ENCODE results near the gene NBR1. TPM values are rescaled to one million over a fixed set of nuclear protein-coding genes. Genes with fewer than 3 reads are reported as not detected.
"Not testable (repeated sequence)": the region's sequence is repeated elsewhere in the genome, so short reads cannot be mapped to it uniquely, and the experiment has no call there.

NBR1 gene
- total and polyA plus RNA-seq, 2 of the 4 experiments (the other 2 are of a cell fraction): 52.4 to 132 TPM

DNA sequence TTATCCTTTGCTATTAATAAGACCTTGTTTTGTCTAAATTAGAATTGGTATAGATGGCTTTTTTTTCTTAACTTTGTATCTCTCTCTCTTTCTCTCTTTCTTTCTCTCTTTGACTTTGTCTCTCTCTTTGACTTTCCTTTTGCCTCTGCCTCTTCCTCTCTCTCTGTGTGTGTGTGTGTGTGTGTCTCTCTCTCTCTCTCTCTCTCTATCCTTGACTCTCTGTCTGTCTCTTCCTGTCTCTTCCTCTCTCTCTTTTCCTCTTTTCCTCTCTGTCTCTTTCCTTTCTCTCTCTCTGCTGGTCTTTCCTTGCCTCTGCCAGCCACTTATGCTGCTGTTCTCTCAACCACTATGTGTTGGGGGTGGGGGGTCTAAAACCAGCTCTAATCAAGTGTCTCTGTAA is 5.0 kb upstream of the NBR1 start:
- H3K27me3 ChIP-seq (ENCODE audit: control insufficient read depth, insufficient read depth, low read length); ATAC-seq (ENCODE audit: low read depth); dilution Hi-C loops (cut with HindIII; ENCODE audit: low sequenced_read_pairs, unreplicated experiment); H3K9me1 ChIP-seq (ENCODE audit: insufficient read depth, low read length); H2AK9ac ChIP-seq (replicated peaks; ENCODE audit: low read depth, low read length, poor library complexity); in situ Hi-C loops (cut with MboI; ENCODE audit: low sequenced_read_pairs); H4K20me1 ChIP-seq (ENCODE audit: insufficient read depth, low read length); H2BK15ac ChIP-seq (ENCODE audit: low read depth, low read length); H3K18ac ChIP-seq (ENCODE audit: low read depth, low read length); CTCF ChIA-PET; H4K5ac ChIP-seq (ENCODE audit: low read depth, low read length); H2AK5ac ChIP-seq (ENCODE audit: low read depth, low read length); H3K36me3 ChIP-seq (ENCODE audit: control insufficient read depth, insufficient read depth, low read length); H3K4me3 ChIP-seq (ENCODE audit: insufficient read depth, low read depth, low read length); H3K9me3 ChIP-seq (ENCODE audit: control insufficient read depth, insufficient read depth, low read length); BruUV-seq (replicated peaks); H4K8ac ChIP-seq (ENCODE audit: low read depth in 2 of 2, low read length in 2 of 2); H4K91ac ChIP-seq (ENCODE audit: insufficient read depth, low read depth, low read length); H3K4ac ChIP-seq (ENCODE audit: low read depth, low read length); H3K4me1 ChIP-seq (ENCODE audit: control insufficient read depth, insufficient read depth, low read length); H2BK20ac ChIP-seq (ENCODE audit: low read depth, low read length); H2BK120ac ChIP-seq (ENCODE audit: low read depth, low read length); intact Hi-C loops (cut with micrococcal nuclease); DNase-seq; H2AFZ ChIP-seq (replicated peaks; ENCODE audit: low read length, poor library complexity); H3K4me2 ChIP-seq (ENCODE audit: low read depth, low read length); H3K9ac ChIP-seq (ENCODE audit: low read depth, low read length); POLR2A ChIA-PET (ENCODE audit: unreplicated experiment); H2BK5ac ChIP-seq (ENCODE audit: low read depth, low read length, poor library complexity, severe bottlenecking); H3K56ac ChIP-seq (ENCODE audit: extremely low read depth, insufficient read depth, low read length); H3K27ac ChIP-seq (ENCODE audit: insufficient read depth, low read length); H3K14ac ChIP-seq (replicated peaks; ENCODE audit: low read depth, low read length); H3K23ac ChIP-seq (ENCODE audit: low read depth, low read length): not testable (repeated sequence)
- H3K79me1 ChIP-seq (ENCODE audit: low read depth in 1 of 2, low read length in 2 of 2): peaks cover 0 to 25% of the 10 kb centered on the region in 2 experiments; a peak in 2 of 4 replicates
